Measurements from ENCODE around the gene QARS1. TPM values are rescaled to one million over a fixed set of nuclear protein-coding genes. Genes with fewer than 3 reads are reported as not detected.

QARS1 gene
- total RNA-seq, 1 donor from 2014 or later, result 105 TPM

- ATAC-seq (no peak), DNase-seq (ENCODE audit: low spot score) (no peak)
Observed at GRCh38 chr3:49054344-49054862, 50.2 kb downstream of the QARS1 start.

- DNase-seq (ENCODE audit: low spot score) (no peak), ATAC-seq (no peak)
Observed at GRCh38 chr3:49053543-49053942, 51.0 kb downstream of the QARS1 start.

Other genes starting within 250 kb of the QARS1 start
- 84.1 TPM for gene SLC25A20, start 205.9 kb downstream of the QARS1 start, total RNA-seq
- 41.0 TPM for gene ARIH2, start 185.9 kb downstream of the QARS1 start, total RNA-seq
- 13.7 TPM for gene P4HTM, start 114.5 kb downstream of the QARS1 start, total RNA-seq
- gene WDR6, start 97.4 kb downstream of the QARS1 start, total RNA-seq, result 79.5 TPM
- 8.6 TPM for gene DALRD3, start 86.2 kb downstream of the QARS1 start, total RNA-seq
- gene NDUFAF3, start 82.6 kb downstream of the QARS1 start, total RNA-seq, result 44.2 TPM
- 38.6 TPM for gene IMPDH2, start 75.4 kb downstream of the QARS1 start, total RNA-seq
- gene QRICH1, start 10.7 kb downstream of the QARS1 start, total RNA-seq, result 33.4 TPM
- 37.1 TPM for gene USP19, start 16.1 kb upstream of the QARS1 start, total RNA-seq
- gene LAMB2, start 28.3 kb upstream of the QARS1 start, total RNA-seq, result 172 TPM
- 9.2 TPM for gene CCDC71, start 61.6 kb upstream of the QARS1 start, total RNA-seq
- gene KLHDC8B, start 66.8 kb upstream of the QARS1 start, total RNA-seq, result 14.0 TPM
- 1.9 TPM for gene C3orf62, start 172.5 kb upstream of the QARS1 start, total RNA-seq
- 19.7 TPM for gene USP4, start 235.3 kb upstream of the QARS1 start, total RNA-seq